ENCODE measurements around the gene ITGB2. TPM values are rescaled to one million over a fixed set of nuclear protein-coding genes. Genes with fewer than 3 reads are reported as not detected.

ITGB2 gene
- total RNA-seq, 2 donors from 2014 or later = 240 to 302 TPM

DNA sequence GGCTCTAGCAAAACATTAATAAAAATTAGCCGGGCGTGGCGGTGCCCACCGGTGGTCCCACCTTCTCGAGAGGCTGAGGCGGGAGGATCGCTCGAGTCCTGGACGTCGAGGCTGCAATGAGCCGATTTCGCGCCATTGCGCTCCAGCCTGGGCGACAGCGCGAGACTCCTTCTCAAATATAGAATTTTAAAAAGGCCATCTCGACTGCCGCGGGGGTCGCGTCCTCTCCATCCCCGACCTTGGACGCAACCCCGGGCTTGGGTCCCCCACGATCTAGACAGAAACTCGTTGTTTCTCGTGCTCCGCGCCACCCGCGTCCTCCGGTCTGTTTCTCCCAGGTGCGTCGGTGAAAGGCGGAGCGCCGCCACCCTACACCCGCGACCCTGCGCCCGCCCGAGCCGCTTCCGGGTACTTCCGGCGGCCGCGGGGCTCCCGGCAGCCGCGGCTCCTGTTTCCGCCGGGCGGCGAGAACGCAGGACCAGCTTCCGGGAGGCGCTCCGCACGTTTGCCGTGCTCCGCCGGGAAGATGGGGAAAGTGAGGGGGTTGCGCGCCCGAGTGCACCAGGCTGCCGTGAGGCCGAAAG is 18.9 kb upstream of the ITGB2 start, which contains the start of gene SLX9:
TSS of gene SLX9 (plus strand) at position 498 of the 584 bp plus-strand sequence. CDS start at position 527, 29 bp downstream.
- peak within 1 kb of the TSS; percentile 92 for H3K27ac Mint-ChIP-seq
- peak; percentile 94 for ATAC-seq (replicated peaks)
- peaks cover 36% of the 10 kb centered on the region for H3K36me3 Mint-ChIP-seq (ENCODE audit: low read depth)
- no peaks in the 10 kb centered on the region for H3K9me3 Mint-ChIP-seq
- no peaks in the 10 kb centered on the region for H3K27me3 Mint-ChIP-seq
- H3K4me3 Mint-ChIP-seq = peak within 1 kb of the TSS; percentile 96
- H3K4me1 Mint-ChIP-seq = peaks cover 20% of the 10 kb centered on the region

DNA sequence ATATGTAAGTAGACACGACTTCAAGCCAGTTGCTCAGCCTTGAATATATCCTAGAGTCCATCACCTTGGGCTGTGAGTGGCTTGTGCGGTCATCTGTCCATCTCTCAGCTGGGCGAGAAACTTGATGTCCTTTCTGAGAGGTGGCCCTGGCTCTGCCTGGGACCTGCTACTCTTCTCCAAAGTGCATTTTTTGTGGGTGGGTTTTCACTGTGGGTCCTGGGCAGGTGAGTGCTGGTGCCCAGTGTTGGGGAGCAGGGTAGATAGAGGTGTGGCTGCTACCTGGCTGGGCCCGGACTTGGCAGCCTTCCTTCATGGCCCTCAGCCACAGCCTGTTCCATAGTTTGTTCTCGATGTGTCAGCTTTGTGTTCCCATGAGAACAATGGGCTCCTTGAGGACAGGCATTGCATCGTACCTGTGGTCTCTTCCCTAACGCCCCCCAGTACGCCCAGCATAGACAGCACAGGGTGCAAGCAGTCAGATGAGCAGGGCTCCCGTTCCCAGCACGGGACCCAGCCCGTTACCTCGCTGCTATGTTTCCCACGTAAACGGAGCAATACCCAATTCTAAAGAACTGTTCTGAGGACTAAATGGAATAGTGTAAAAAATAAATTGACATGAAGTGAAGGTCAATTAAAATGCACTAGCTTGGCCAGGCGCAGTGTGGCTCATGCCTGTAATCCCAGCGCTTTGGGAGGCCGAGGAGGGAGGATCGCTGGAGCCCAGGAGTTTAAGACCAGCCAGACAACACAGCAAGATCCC is 18.3 kb upstream of the ITGB2 start:
- H3K27ac Mint-ChIP-seq = peak overlapping the region; percentile 81
- no peak for ATAC-seq (replicated peaks)
- peaks cover 20% of the 10 kb centered on the region for H3K4me1 Mint-ChIP-seq
- H3K36me3 Mint-ChIP-seq (ENCODE audit: low read depth) = peaks cover 29% of the 10 kb centered on the region
- no peaks in the 10 kb centered on the region for H3K9me3 Mint-ChIP-seq
- H3K4me3 Mint-ChIP-seq = peak overlapping the region; percentile 96
- no peaks in the 10 kb centered on the region for H3K27me3 Mint-ChIP-seq

DNA sequence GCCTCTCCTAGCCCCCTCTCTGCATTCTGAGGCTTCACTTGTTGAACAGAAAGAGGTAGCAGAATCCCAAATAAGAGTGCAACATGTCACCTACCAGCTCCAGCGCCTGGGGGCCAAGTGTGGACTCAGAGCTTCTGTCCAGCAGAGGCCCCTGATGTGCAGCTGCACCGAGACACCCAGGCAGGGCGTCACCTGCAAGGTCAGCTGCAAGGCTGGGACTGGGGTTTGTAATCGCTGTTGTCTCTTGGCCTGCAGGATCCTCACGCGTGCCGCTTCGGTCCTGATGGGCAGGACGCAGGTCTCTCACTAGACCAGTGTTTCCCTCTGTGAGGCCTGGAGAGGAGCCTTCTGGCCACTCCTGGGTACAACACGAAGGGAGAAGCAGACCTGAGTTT is 14.8 kb upstream of the ITGB2 start:
- Mint-ChIP-seq H3K4me1 (peaks cover 4% of the 10 kb centered on the region), H3K27ac (no peak overlapping the region), H3K36me3 (ENCODE audit: low read depth) (peaks cover 2% of the 10 kb centered on the region), H3K9me3 (no peaks in the 10 kb centered on the region), H3K4me3 (no peak overlapping the region), H3K27me3 (no peaks in the 10 kb centered on the region)
- no peak for ATAC-seq (replicated peaks)

DNA sequence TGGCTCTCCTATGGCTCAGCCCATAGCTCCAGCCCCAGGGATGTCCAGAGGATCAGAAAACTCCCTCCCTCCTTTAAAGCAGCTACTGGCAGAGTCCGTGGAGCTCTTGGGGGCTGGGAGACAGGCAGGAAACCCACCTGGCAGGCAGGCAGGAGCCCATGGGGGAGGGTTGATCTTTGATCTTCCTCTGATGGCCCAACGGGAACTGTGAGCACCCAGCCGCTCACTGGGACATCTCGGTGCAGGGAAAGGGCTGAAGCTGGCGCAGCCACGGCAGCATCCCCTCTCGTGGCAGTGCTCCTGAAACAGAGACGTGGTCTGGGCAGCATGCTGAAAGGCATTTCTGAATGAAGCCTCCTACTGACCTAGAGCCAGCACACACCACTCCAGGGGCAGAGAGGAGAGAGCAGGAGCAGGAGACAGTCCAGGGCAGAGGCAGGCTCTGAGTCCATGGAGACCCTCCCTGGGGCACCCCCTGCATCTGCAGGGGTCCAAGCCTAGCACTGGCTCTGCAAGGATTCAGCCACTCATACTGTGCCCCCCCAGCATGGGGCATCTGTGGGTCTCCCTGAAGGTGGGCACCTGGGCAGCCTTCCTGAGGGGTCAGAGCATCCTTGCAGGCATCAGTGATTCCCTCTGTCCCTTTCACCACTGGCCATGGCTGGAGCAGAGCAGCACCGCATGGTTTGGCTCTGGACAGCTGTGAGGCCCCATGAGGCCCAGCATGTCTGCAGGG is 14.3 kb upstream of the ITGB2 start:
- H3K4me1 Mint-ChIP-seq = peaks cover 8% of the 10 kb centered on the region
- no peak for ATAC-seq (replicated peaks)
- no peaks in the 10 kb centered on the region for H3K9me3 Mint-ChIP-seq
- H3K4me3 Mint-ChIP-seq = no peak overlapping the region
- H3K27ac Mint-ChIP-seq = no peak overlapping the region
- no peaks in the 10 kb centered on the region for H3K27me3 Mint-ChIP-seq
- no peaks in the 10 kb centered on the region for H3K36me3 Mint-ChIP-seq (ENCODE audit: low read depth)

DNA sequence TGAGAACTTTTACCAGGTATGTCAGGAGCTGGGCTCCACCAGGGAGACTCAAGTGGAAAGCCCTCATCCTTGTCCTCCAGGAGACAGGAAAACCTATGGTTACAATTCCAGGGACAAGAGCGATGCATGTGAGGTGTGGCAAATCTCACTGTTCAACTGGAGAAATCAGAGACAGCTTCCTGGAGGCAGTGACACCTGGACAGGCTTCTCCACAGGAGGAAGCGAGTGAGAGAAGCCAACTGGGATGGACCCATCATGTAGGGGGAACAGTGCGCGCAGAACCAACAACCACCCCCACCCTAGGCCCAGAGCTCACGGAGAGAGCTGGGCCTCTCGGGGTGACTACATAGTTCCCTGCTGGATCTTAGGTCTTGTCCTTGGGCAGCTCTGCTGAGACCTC is 13.6 kb upstream of the ITGB2 start:
- no peak overlapping the region for H3K4me3 Mint-ChIP-seq
- no peak for ATAC-seq (replicated peaks)
- H3K27ac Mint-ChIP-seq = no peak overlapping the region
- H3K36me3 Mint-ChIP-seq (ENCODE audit: low read depth) = no peaks in the 10 kb centered on the region
- H3K4me1 Mint-ChIP-seq = peaks cover 13% of the 10 kb centered on the region
- H3K27me3 Mint-ChIP-seq = no peaks in the 10 kb centered on the region
- no peaks in the 10 kb centered on the region for H3K9me3 Mint-ChIP-seq

DNA sequence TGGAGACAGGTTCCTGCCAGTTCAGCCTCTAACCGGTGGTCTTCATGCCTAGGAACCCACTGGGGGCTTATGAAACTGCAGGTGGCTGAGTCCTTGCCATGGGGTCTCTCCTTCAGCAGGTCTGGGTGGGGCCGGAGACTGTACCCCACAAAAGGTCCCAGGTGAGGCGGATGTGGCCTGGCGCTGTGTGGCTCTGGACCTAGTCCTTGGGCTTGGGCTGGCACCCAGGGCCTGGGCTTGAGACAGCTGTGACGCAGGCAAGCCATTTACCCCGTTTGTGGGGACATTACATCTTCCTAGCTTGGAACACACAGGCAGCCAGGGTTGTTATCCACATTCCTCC is 13.2 kb upstream of the ITGB2 start:
- Mint-ChIP-seq H3K4me3 (no peak overlapping the region), H3K27me3 (no peaks in the 10 kb centered on the region), H3K9me3 (no peaks in the 10 kb centered on the region), H3K27ac (no peak overlapping the region), H3K4me1 (peaks cover 17% of the 10 kb centered on the region), H3K36me3 (ENCODE audit: low read depth) (no peaks in the 10 kb centered on the region)
- no peak for ATAC-seq (replicated peaks)

DNA sequence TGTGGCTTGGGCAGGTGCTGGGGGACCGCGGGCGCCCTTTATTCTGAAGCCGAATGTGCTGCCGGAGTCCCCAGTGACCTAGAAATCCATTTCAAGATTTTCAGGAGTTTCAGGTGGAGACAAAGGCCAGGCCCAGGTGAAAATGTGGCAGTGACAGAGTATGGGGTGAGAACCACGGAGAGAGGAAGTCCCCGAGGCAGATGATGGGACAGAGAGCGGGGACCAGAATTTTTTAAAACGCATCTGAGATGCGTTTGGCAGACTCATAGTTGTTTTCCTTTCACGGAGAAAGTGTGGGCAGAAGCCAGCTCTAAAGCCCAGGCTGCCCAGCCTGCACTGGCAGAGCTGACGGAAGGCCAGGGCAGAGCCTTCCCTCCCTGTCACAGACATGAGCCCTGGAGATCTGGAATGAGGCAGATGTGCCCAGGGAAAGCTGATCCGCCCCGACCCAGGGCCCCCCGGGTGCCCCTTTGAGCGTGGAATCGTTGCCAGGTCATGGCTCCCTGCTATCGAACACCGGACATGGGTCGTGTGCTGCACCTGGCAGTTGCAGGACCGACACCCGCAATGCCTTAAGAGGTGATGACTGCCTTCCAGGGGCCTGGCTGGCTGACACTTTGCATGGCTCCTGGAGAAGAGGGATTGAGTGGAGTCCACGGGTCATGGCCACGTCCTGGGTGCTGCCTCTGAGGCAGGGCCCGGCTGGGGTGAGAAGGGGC is 12.7 kb upstream of the ITGB2 start:
- H3K4me3 Mint-ChIP-seq = peak overlapping the region; percentile 23
- no peak overlapping the region for H3K27ac Mint-ChIP-seq
- no peaks in the 10 kb centered on the region for H3K36me3 Mint-ChIP-seq (ENCODE audit: low read depth)
- H3K9me3 Mint-ChIP-seq = no peaks in the 10 kb centered on the region
- H3K4me1 Mint-ChIP-seq = peaks cover 17% of the 10 kb centered on the region
- H3K27me3 Mint-ChIP-seq = no peaks in the 10 kb centered on the region
- no peak for ATAC-seq (replicated peaks)

DNA sequence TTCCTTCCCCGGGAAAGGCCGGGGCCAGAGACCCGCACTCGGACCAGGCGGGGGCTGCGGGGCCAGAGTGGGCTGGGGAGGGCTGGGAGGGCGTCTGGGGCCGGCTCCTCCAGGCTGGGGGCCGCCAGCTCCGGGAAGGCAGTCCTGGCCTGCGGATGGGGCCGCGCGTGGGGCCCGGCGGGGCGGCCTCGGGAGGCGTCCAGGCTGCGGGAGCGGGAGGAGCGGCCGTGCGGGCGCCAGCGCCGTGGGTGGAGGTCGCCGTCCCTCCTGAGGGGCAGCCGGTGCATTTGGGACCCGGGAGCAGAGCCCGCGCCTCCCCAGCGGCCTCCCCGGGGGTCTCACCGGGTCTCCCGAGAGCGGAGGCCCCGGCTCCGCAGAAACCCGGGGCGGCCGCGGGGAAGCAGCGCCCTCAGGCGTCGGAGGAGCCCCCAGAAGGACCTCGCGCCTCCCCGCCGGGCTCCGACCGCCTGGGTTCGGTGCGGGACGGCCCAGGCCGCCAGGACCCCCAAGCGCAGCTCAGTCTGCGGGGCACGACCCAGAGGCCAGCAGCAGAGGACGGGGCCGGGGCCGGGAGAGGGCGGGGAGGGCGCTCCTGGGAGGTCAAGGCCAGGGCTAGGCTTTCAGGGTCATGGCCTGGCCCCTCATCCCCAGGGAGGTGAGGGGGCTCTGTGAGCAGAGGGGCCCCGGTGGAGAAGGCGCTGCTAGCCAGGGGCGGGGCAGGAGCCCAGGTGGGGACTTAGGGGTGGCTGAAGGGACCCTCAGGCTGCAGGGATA is 11.9 kb upstream of the ITGB2 start:
- H3K4me3 Mint-ChIP-seq = peak overlapping the region; percentile 96
- no peaks in the 10 kb centered on the region for H3K9me3 Mint-ChIP-seq

DNA sequence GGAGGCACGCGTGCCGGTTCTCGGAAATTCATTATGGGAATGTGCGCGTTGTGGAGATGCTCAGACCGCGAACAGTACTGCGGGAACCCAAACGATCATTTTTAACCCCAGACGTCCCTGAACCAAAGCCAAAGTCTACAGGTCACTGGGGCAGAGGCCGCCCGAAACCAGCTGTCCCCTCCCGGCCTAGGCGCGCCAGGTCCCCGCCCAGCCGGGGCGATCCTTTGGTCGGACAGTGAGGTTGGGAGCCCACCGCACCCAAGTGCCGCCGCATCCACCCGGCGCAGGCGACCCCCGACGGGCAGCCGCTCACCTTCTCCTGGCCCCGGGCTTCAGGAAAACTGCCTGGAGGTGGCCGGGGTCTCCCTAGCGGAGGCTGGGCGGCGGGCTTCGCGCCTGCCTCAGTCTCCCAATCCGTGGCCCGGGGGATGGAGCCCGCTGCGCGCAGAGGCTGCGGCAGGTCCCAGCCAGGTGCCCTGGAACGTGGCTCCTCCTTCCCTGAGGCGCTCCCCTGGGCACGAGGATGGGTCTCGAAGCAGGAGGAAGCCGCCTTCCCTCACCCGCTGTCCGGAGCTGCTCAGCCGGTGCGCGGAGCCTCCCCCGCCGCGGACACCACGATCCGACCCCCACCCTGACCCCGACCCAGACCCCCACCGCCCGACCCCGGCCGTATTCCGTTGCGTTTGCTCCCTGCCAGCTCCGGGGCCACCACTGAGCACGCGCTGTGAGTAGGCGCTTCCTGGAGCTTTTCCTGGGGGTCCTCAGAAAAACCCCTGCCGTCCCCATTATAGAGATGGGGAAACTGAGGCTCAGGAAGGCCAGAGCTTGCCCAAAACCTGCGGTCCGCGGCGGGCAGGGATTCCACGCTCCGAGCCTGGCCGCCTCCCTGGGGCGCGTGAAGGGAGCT is 11.1 kb upstream of the ITGB2 start:
- peak overlapping the region; percentile 96 for H3K4me3 Mint-ChIP-seq
- H3K27ac Mint-ChIP-seq = peak overlapping the region; percentile 88
- no peaks in the 10 kb centered on the region for H3K27me3 Mint-ChIP-seq
- H3K36me3 Mint-ChIP-seq (ENCODE audit: low read depth) = no peaks in the 10 kb centered on the region
- H3K9me3 Mint-ChIP-seq = no peaks in the 10 kb centered on the region
- H3K4me1 Mint-ChIP-seq = peaks cover 26% of the 10 kb centered on the region
- no peak for ATAC-seq (replicated peaks)

More for the DNA sequence above, 11.9 kb upstream of the ITGB2 start:
- H3K27me3 Mint-ChIP-seq = no peaks in the 10 kb centered on the region
- no peak overlapping the region for H3K27ac Mint-ChIP-seq
- peak; percentile 56 for ATAC-seq (replicated peaks)
- no peaks in the 10 kb centered on the region for H3K36me3 Mint-ChIP-seq (ENCODE audit: low read depth)
- H3K4me1 Mint-ChIP-seq = peaks cover 18% of the 10 kb centered on the region

DNA sequence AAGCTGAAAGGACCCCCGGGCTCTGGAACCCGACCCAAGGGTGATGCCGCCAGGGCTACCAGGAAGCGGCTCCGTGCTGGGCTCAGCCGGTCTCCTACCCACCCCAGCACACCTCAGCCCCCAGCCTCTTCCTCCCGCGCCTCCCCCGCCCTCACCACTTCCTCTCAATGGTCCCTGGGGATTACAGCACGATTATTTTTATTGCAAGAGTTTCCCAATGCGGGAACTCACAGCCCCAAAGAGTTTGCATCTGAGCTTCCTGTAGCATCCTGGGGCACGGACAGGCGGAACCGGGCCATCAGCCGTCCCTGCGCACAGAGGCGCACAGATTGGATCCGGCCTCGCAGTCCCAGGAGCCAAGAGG is 10.4 kb upstream of the ITGB2 start:
- no peaks in the 10 kb centered on the region for H3K9me3 Mint-ChIP-seq
- H3K27me3 Mint-ChIP-seq = no peaks in the 10 kb centered on the region
- peak overlapping the region; percentile 88 for H3K27ac Mint-ChIP-seq
- ATAC-seq (replicated peaks) = no peak
- peak overlapping the region; percentile 96 for H3K4me3 Mint-ChIP-seq
- no peaks in the 10 kb centered on the region for H3K36me3 Mint-ChIP-seq (ENCODE audit: low read depth)
- H3K4me1 Mint-ChIP-seq = peaks cover 32% of the 10 kb centered on the region

DNA sequence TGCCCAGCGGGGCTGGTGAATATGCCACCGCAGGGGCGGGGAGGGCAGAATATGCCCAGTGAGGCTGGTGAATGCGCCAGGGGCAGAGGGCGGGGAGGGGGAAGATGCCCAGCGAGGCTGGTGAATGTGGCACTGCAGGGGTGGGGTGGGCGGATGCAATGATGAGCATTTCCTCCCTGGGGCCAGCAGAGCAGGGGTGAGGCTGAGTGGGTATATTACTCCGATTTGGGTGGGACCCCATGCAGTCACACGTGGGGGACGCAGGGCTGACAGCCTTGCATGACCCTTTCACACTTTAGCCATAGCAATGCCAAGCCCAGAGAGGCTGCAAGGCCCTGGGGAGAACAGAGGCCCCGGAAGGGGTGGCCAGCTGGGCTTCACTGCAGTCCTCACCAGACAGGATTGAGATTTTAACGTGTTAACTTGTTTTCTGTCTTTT is 9.9 kb upstream of the ITGB2 start:
- ATAC-seq (replicated peaks) = no peak
- H3K9me3 Mint-ChIP-seq = no peaks in the 10 kb centered on the region
- peaks cover 33% of the 10 kb centered on the region for H3K4me1 Mint-ChIP-seq
- H3K4me3 Mint-ChIP-seq = peak overlapping the region; percentile 96
- no peaks in the 10 kb centered on the region for H3K27me3 Mint-ChIP-seq
- peak overlapping the region; percentile 88 for H3K27ac Mint-ChIP-seq
- H3K36me3 Mint-ChIP-seq (ENCODE audit: low read depth) = no peaks in the 10 kb centered on the region

DNA sequence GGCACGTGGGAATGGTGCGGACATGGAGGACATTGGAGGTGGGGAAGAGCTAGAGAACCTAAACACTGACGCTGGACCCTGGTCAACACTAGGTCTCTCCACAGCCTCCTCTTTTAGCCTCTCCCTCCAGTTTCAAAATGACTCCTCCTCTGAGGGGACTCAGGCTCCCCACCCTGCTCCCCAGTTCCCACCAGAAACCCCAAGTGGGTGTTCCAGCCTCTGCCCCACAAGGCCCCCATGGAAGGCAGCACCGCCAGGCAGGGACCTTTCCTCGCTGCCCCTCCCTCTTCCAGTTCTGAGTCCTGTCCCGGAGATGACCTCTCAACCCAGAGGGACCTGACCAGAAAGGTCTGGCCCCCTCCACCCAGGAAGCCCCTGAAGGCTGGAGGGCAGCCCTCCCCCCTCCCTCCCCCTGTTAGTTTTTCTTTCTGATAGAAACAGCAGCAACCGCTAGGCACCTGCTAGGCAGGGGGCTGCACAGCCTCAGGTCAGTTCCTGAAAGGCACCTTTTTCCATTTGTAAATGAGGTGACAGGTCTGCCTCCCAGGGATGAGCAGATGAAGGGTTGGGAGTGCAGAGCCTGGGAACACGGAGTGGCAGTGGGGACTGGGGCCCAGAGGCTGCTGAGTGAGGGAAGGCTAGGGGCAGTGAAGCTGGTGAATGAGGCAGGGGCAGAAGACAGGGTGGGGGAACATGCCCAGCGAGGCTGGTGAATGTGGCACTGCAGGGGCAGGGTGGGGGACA is 9.3 kb upstream of the ITGB2 start:
- H3K4me3 Mint-ChIP-seq = peak overlapping the region; percentile 96
- H3K9me3 Mint-ChIP-seq = no peaks in the 10 kb centered on the region
- no peak for ATAC-seq (replicated peaks)
- H3K27me3 Mint-ChIP-seq = no peaks in the 10 kb centered on the region
- H3K4me1 Mint-ChIP-seq = peaks cover 38% of the 10 kb centered on the region
- H3K36me3 Mint-ChIP-seq (ENCODE audit: low read depth) = peaks cover 5% of the 10 kb centered on the region
- peak overlapping the region; percentile 88 for H3K27ac Mint-ChIP-seq
